GM23338 (cell line): ENCODE data around the gene EFTUD2. TPM values are rescaled to one million over a fixed set of nuclear protein-coding genes. Genes with fewer than 3 reads are reported as not detected.

Experiments
- ATAC-seq: fragments of 200-7000 bp; cut with Tn5 transposase; 3 replicates; pipeline ENCODE4 v1.9.1; 2020
- DNase-seq: peaks from one replicate; pipeline ENCODE4 v3.0.0-alpha.2; 2015; ENCODE audit warnings: low spot score
- H2AFZ ChIP-seq: fragments of 200-600 bp; sonication (generic); 2 replicates; pipeline ENCODE4 v1.8.0; 2016; ENCODE audit warnings: antibody characterized with exemption, mild to moderate bottlenecking, moderate library complexity
- H3F3A ChIP-seq: fragments of 200-600 bp; sonication (generic); replicated peaks from 2 replicates; pipeline ENCODE4 v1.8.0; 2017; ENCODE audit warnings: antibody characterized with exemption, mixed run types, low read depth
- H3K27ac ChIP-seq: fragments of 200-600 bp; sonication (generic); 2 replicates; pipeline ENCODE4 v1.6.1; 2016; ENCODE audit warnings: low read depth
- H3K27me3 ChIP-seq: fragments of 200-600 bp; sonication (generic); 2 replicates; pipeline ENCODE4 v1.8.0; 2016; ENCODE audit warnings: mild to moderate bottlenecking, mixed run types, moderate library complexity; ENCODE audit not compliant: insufficient read depth
- H3K36me3 ChIP-seq: fragments of 200-600 bp; sonication (generic); 2 replicates; pipeline ENCODE4 v1.8.0; 2016; ENCODE audit warnings: mild to moderate bottlenecking; ENCODE audit not compliant: insufficient read depth
- H3K4me1 ChIP-seq: fragments of 200-600 bp; sonication (generic); 2 replicates; pipeline ENCODE4 v1.8.0; 2016; ENCODE audit warnings: mild to moderate bottlenecking, moderate library complexity; ENCODE audit not compliant: insufficient read depth
- H3K4me2 ChIP-seq: fragments of 200-600 bp; sonication (generic); 2 replicates; pipeline ENCODE4 v1.7.1; 2017; ENCODE audit warnings: mixed run types
- H3K4me3 ChIP-seq: fragments of 200-600 bp; sonication (generic); 2 replicates; pipeline ENCODE4 v1.6.1; 2016; ENCODE audit warnings: mixed run types
- H3K79me2 ChIP-seq: fragments of 200-600 bp; sonication (generic); replicated peaks from 2 replicates; pipeline ENCODE4 v1.8.0; 2017; ENCODE audit warnings: mild to moderate bottlenecking; ENCODE audit not compliant: insufficient read depth
- H3K9me2 ChIP-seq: fragments of 200-600 bp; sonication (generic); 2 replicates; pipeline ENCODE4 v1.8.0; 2017; ENCODE audit not compliant: insufficient read depth
- H4K20me1 ChIP-seq: fragments of 200-600 bp; sonication (generic); replicated peaks from 2 replicates; pipeline ENCODE4 v1.8.0; 2017; ENCODE audit warnings: mild to moderate bottlenecking; ENCODE audit not compliant: insufficient read depth
- H3K27ac Mint-ChIP-seq: 2 replicates; pipeline ENCODE4 v1.8.0; 2020; ENCODE audit warnings: inconsistent platforms, mild to moderate bottlenecking, moderate library complexity, mixed read lengths
- H3K27me3 Mint-ChIP-seq: 3 replicates; pipeline ENCODE4 v1.8.0; 2022; ENCODE audit warnings: low read depth, mild to moderate bottlenecking, moderate library complexity, mixed read lengths, inconsistent platforms; ENCODE audit not compliant: insufficient read depth, poor library complexity
- H3K36me3 Mint-ChIP-seq: 3 replicates; pipeline ENCODE4 v1.8.0; 2021; ENCODE audit warnings: low read depth, mild to moderate bottlenecking, inconsistent platforms, moderate library complexity, mixed read lengths
- H3K4me1 Mint-ChIP-seq: 3 replicates; pipeline ENCODE4 v1.8.0; 2020; ENCODE audit warnings: mild to moderate bottlenecking, inconsistent platforms, mixed read lengths
- H3K4me3 Mint-ChIP-seq: 3 replicates; pipeline ENCODE4 v1.8.0; 2021; ENCODE audit warnings: moderate library complexity, mild to moderate bottlenecking, inconsistent platforms, mixed read lengths
- H3K9me3 Mint-ChIP-seq: 3 replicates; pipeline ENCODE4 v1.8.0; 2020; ENCODE audit warnings: moderate library complexity, mild to moderate bottlenecking, inconsistent platforms, mixed read lengths
- CREB1 ChIP-seq: fragments of 250-450 bp; sonication (Bioruptor Pico); IDR thresholded peaks from 2 replicates; pipeline ENCODE4 v1.5.0; 2020; ENCODE audit warnings: low read depth, mild to moderate bottlenecking, moderate library complexity
- CTCF ChIP-seq, 2 experiments: fragments of 200-600 bp in 1 of 2; sonication (generic) in 1 of 2; conservative IDR thresholded peaks; 2 replicates each; pipeline versions ENCODE4 v1.5.1 to v1.6.1; 2016 to 2017; ENCODE audit warnings: antibody characterized with exemption in 2 of 2, low read depth in 2 of 2, mild to moderate bottlenecking in 2 of 2, moderate library complexity in 1 of 2
- EZH2 ChIP-seq: fragments of 200-600 bp; sonication (generic); IDR thresholded peaks from one replicate; pipeline ENCODE4 v1.8.0; 2017; ENCODE audit warnings: antibody characterized with exemption, mild to moderate bottlenecking, low read depth; ENCODE audit not compliant: unreplicated experiment
- JUNB ChIP-seq: IDR thresholded peaks from one replicate; pipeline ENCODE4 v1.6.1; 2016; ENCODE audit warnings: antibody characterized with exemption; ENCODE audit not compliant: unreplicated experiment
- POLR2AphosphoS5 ChIP-seq: IDR thresholded peaks from 2 replicates; pipeline ENCODE4 v1.6.1; 2016; ENCODE audit warnings: antibody characterized with exemption, low read depth
- REST ChIP-seq: IDR thresholded peaks from one replicate; pipeline ENCODE4 v1.6.1; 2018; ENCODE audit warnings: antibody characterized with exemption; ENCODE audit not compliant: unreplicated experiment
- ZNF114 ChIP-seq: fragments of 250-450 bp; sonication (Bioruptor Pico); IDR thresholded peaks from 2 replicates; pipeline ENCODE4 v1.5.0; 2020; ENCODE audit warnings: mild to moderate bottlenecking, moderate library complexity
- ZNF331 ChIP-seq: fragments of 250-450 bp; sonication (Bioruptor Pico); IDR thresholded peaks from 2 replicates; pipeline ENCODE4 v1.5.0; 2020; ENCODE audit warnings: low read depth, mild to moderate bottlenecking, moderate library complexity
- polyA plus RNA-seq: library from polyadenylated mRNA; unstranded; fragments of >200 nt; fragmentation: Nextera tagmentation; extraction: Ambion mirVana; gene quantifications from 2 replicates; pipeline ENCODE4 v1.2.1, GENCODE V29; 2016
- total RNA-seq: library from RNA; depleted of rRNA; stranded (reverse); fragments of >200 nt; shearing (Covaris generic); gene quantifications from 2 replicates; pipeline ENCODE4 v1.2.3, GENCODE V29; 2014
- TF ChIP-seq, protein P1 (sequence below): IDR thresholded peaks from 2 replicates; pipeline ENCODE4 v1.6.1; 2016; ENCODE audit warnings: antibody characterized with exemption

The EFTUD2 gene
- total and polyA plus RNA-seq, 2 experiments from 2014 or later = 61.6 to 196 TPM

GRCh38 chr17:44915862-44916780 lies 16.9 kb upstream of the EFTUD2 start:
- H3K27ac Mint-ChIP-seq = no peak overlapping the region
- H3K4me2 ChIP-seq = no peak overlapping the region
- no peaks in the 10 kb centered on the region for H3K9me2 ChIP-seq
- H3K4me1 ChIP-seq = peaks cover 10% of the 10 kb centered on the region; the same call in 1 of the 2 replicates
- H3F3A ChIP-seq = 0 out of 2 replicates have a peak, but pooled peaks cover 12% of the 10 kb centered on the region
- H3K27ac ChIP-seq = no peak overlapping the region
- no peaks in the 10 kb centered on the region for H3K9me3 Mint-ChIP-seq
- no peaks in the 10 kb centered on the region for H4K20me1 ChIP-seq
- no peak overlapping the region for H2AFZ ChIP-seq
- no peak overlapping the region for H3K4me3 Mint-ChIP-seq
- peaks cover 17% of the 10 kb centered on the region for H3K27me3 ChIP-seq
- ATAC-seq = no peak
- no peak overlapping the region for H3K4me3 ChIP-seq
- no peaks in the 10 kb centered on the region for H3K36me3 ChIP-seq
- no peaks in the 10 kb centered on the region; the same call in 2 of the 3 replicates for H3K36me3 Mint-ChIP-seq
- H3K4me1 Mint-ChIP-seq = peaks cover 16% of the 10 kb centered on the region
- H3K27me3 Mint-ChIP-seq = peaks cover 17% of the 10 kb centered on the region
- DNase-seq = no peak
- H3K79me2 ChIP-seq = no peaks in the 10 kb centered on the region
- TF ChIP-seq ZNF114 (CRISPR knock-in tag) (no peak), EZH2 (no peak), CTCF (conservative IDR thresholded peaks at IDR 0.05; ENCODE audit: low read depth in 2 of 2) (no peak), REST (no peak)
- TF ChIP-seq, protein P1, sequence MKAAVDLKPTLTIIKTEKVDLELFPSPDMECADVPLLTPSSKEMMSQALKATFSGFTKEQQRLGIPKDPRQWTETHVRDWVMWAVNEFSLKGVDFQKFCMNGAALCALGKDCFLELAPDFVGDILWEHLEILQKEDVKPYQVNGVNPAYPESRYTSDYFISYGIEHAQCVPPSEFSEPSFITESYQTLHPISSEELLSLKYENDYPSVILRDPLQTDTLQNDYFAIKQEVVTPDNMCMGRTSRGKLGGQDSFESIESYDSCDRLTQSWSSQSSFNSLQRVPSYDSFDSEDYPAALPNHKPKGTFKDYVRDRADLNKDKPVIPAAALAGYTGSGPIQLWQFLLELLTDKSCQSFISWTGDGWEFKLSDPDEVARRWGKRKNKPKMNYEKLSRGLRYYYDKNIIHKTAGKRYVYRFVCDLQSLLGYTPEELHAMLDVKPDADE = no peak

- no peak within 1 kb of the TSS for H3K4me3 Mint-ChIP-seq
- H3K9me2 ChIP-seq = no peaks in the 10 kb centered on the region
- no peak within 1 kb of the TSS for H3K27ac Mint-ChIP-seq
- no peaks in the 10 kb centered on the region; the same call in 2 of the 3 replicates for H3K36me3 Mint-ChIP-seq
- no peak within 1 kb of the TSS for H2AFZ ChIP-seq
- peaks cover 17% of the 10 kb centered on the region for H3K27me3 ChIP-seq
- H3K27ac ChIP-seq = no peak within 1 kb of the TSS
- no peaks in the 10 kb centered on the region for H3K79me2 ChIP-seq
- no peak within 1 kb of the TSS for H3K4me3 ChIP-seq
- no peaks in the 10 kb centered on the region for H3K9me3 Mint-ChIP-seq
- DNase-seq (no peak), ATAC-seq (no peak)
- H4K20me1 ChIP-seq = no peaks in the 10 kb centered on the region
- no peaks in the 10 kb centered on the region for H3K36me3 ChIP-seq
- H3K4me1 Mint-ChIP-seq = peaks cover 13% of the 10 kb centered on the region
- peaks cover 12% of the 10 kb centered on the region; the same call in 1 of the 2 replicates for H3F3A ChIP-seq
- peaks cover 3% of the 10 kb centered on the region for H3K4me1 ChIP-seq
- peaks cover 22% of the 10 kb centered on the region for H3K27me3 Mint-ChIP-seq
- no peak within 1 kb of the TSS for H3K4me2 ChIP-seq
- TF ChIP-seq, protein P1 = no peak
- no peak for TF ChIP-seq CREB1
- no peak for TF ChIP-seq POLR2AphosphoS5
- no peak for TF ChIP-seq JUNB
- TF ChIP-seq ZNF331 (CRISPR knock-in tag) = no peak
- no peak for TF ChIP-seq EZH2
- TF ChIP-seq ZNF114 (CRISPR knock-in tag) = no peak
- TF ChIP-seq REST = no peak
Measured at GRCh38 chr17:44915321-44915726, 16.1 kb upstream of the EFTUD2 start, which contains the start of gene GFAP. TSS of gene GFAP (minus strand) at chr17:44915500. CDS start at chr17:44915486, 14 bp downstream.
